Neural cell (in vitro differentiated cells): Measurements from ENCODE around the gene HRH1. TPM values are rescaled to one million over a fixed set of nuclear protein-coding genes. Genes with fewer than 3 reads are reported as not detected.

Source experiments
- H2AFZ ChIP-seq: fragments of 200-600, 300-800 bp; sonication (generic), shearing (Covaris generic); 2 replicates; pipeline ENCODE4 v1.6.0; 2014; ENCODE audit warnings: low read depth, mild to moderate bottlenecking, antibody characterized with exemption, low read length, moderate library complexity
- H3F3A ChIP-seq: fragments of 200-600 bp; shearing (Covaris generic); 2 replicates; pipeline ENCODE4 v1.6.1; 2016; ENCODE audit warnings: mild to moderate bottlenecking, moderate library complexity, mixed read lengths, antibody characterized with exemption, low read length; ENCODE audit not compliant: insufficient read depth, poor library complexity, severe bottlenecking
- H3K27ac ChIP-seq: fragments of 200-600, 300-800 bp; sonication (generic), shearing (Covaris generic); 2 replicates; pipeline ENCODE4 v1.5.1; 2014; ENCODE audit warnings: mild to moderate bottlenecking, low read length, moderate library complexity
- H3K27me3 ChIP-seq: fragments of 300-800, 200-600 bp; sonication (generic), shearing (Covaris generic); 2 replicates; pipeline ENCODE4 v1.6.0; 2014; ENCODE audit warnings: mild to moderate bottlenecking, low read depth, low read length, moderate library complexity; ENCODE audit not compliant: insufficient read depth
- H3K36me3 ChIP-seq: fragments of 300-800, 200-600 bp; sonication (generic), shearing (Covaris generic); 2 replicates; pipeline ENCODE4 v1.5.1; 2014; ENCODE audit warnings: mild to moderate bottlenecking, antibody characterized with exemption, low read length, moderate library complexity; ENCODE audit not compliant: insufficient read depth
- H3K4me2 ChIP-seq: fragments of 300-800, 200-600 bp; sonication (generic), shearing (Covaris generic); 2 replicates; pipeline ENCODE4 v1.6.0; 2014; ENCODE audit warnings: mild to moderate bottlenecking, low read length
- H3K4me3 ChIP-seq: fragments of 300-800, 200-600 bp; sonication (generic), shearing (Covaris generic); 2 replicates; pipeline ENCODE4 v1.5.1; 2014; ENCODE audit warnings: mild to moderate bottlenecking, low read length, moderate library complexity
- H3K79me2 ChIP-seq: fragments of 200-600 bp; shearing (Covaris generic); replicated peaks from 2 replicates; pipeline ENCODE4 v1.6.0; 2014; ENCODE audit warnings: mild to moderate bottlenecking, low read length, moderate library complexity; ENCODE audit not compliant: insufficient read depth
- H3K9ac ChIP-seq: fragments of 300-800, 200-600 bp; sonication (generic), shearing (Covaris generic); 2 replicates; pipeline ENCODE4 v1.6.1; 2016; ENCODE audit warnings: mild to moderate bottlenecking, low read length, mixed read lengths
- H3K9me2 ChIP-seq: fragments of 200-600 bp; shearing (Covaris generic); 2 replicates; pipeline ENCODE4 v1.6.1; 2016; ENCODE audit warnings: mild to moderate bottlenecking, low read length, mixed read lengths; ENCODE audit not compliant: insufficient read depth
- H3K9me3 ChIP-seq: fragments of 200-600, 300-800 bp; sonication (generic), shearing (Covaris generic); 2 replicates; pipeline ENCODE4 v1.6.1; 2016; ENCODE audit warnings: mild to moderate bottlenecking, mixed run types, low read length, moderate library complexity, mixed read lengths
- H4K20me1 ChIP-seq: fragments of 200-600 bp; shearing (Covaris generic); 2 replicates; pipeline ENCODE4 v1.6.1; 2016; ENCODE audit warnings: mild to moderate bottlenecking, mixed run types; ENCODE audit not compliant: insufficient read depth
- EP300 ChIP-seq: fragments of 450-650 bp; conservative IDR thresholded peaks from 2 replicates; pipeline ENCODE4 v1.6.1; 2014; ENCODE audit warnings: antibody characterized with exemption, mild to moderate bottlenecking, moderate library complexity; ENCODE audit not compliant: poor library complexity, severe bottlenecking
- EZH2 ChIP-seq: fragments of 200-600, 300-800 bp; shearing (Covaris generic), sonication (generic); IDR thresholded peaks from 2 replicates; pipeline ENCODE4 v1.6.1; 2014; ENCODE audit warnings: antibody characterized with exemption, low read length, borderline replicate concordance, mild to moderate bottlenecking; ENCODE audit not compliant: insufficient read depth, poor library complexity, severe bottlenecking
- MXI1 ChIP-seq: fragments of 450-650 bp; conservative IDR thresholded peaks from 2 replicates; pipeline ENCODE4 v1.6.1; 2014; ENCODE audit warnings: antibody characterized with exemption, mild to moderate bottlenecking; ENCODE audit not compliant: poor library complexity, severe bottlenecking
- POLR2AphosphoS5 ChIP-seq: IDR thresholded peaks from 2 replicates; pipeline ENCODE4 v1.6.1; 2012
- RAD21 ChIP-seq: fragments of 450-650 bp; conservative IDR thresholded peaks from 2 replicates; pipeline ENCODE4 v1.6.1; 2014; ENCODE audit warnings: antibody characterized with exemption, mild to moderate bottlenecking, moderate library complexity
- SMC3 ChIP-seq: fragments of 450-650 bp; conservative IDR thresholded peaks from 2 replicates; pipeline ENCODE4 v1.6.1; 2014; ENCODE audit warnings: antibody characterized with exemption, mild to moderate bottlenecking, moderate library complexity; ENCODE audit not compliant: poor library complexity
- TAF1 ChIP-seq: IDR thresholded peaks from 2 replicates; pipeline ENCODE4 v1.6.1; 2012; ENCODE audit warnings: low read depth
- polyA plus RNA-seq: library from polyadenylated mRNA; depleted of rRNA; stranded (reverse); fragments of >200 nt; gene quantifications from 2 replicates; pipeline ENCODE4 v1.2.3, GENCODE V29; 2014
- TF ChIP-seq, protein P1 (sequence below): fragments of 450-650 bp; IDR thresholded peaks from 2 replicates; pipeline ENCODE4 v1.5.1; 2014; ENCODE audit warnings: antibody characterized with exemption, mild to moderate bottlenecking, moderate library complexity; ENCODE audit not compliant: poor library complexity, severe bottlenecking
- TF ChIP-seq, protein P2 (sequence below): IDR thresholded peaks from 2 replicates; pipeline ENCODE4 v1.6.1; 2012; ENCODE audit warnings: borderline replicate concordance

Gene HRH1
- polyA plus RNA-seq, 1 donor from 2014 or later: 0.06 TPM

DNA sequence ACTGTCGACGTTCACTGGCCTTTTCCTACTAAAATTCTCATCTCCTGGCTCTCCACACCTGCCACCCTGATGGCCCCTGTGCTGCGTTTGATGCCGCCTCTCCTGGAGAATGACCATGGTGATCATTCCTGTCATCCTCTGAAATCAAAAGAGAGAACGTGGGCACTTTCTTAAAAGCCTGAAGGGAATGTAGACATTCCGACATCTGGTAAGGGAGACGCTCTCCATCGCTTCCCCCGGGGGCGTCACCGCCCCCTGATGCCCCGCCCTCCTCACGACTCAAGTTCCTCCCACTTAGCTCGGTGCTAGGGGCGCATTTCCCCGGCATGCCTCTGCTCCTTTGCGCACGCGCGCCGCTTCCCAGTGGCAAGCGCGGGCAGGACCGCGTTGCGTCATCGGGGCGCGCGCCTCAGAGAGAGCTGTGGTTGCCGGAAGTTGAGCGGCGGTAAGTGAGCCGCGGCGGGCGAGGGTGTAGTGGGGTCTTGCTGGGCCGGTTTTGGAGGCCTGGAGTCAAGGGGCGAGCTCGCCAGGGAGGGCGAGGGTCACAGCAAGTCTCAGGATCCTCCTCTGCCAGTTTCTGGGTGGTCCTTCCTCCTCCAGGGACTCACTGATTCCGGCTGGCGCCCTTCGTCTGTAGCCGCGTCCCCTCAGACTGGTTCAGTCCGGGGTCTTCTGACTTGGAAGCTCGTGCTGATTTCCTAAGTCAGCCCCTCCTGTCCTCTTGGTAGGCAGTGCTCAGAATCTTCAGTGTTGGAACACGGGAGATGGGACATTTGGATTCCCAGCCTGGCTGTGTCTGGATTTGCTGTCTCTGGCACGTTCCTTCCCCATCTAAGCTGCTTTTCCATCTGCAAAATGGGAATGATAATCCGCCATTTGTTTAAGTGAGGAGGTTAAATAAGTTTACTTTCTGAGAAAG lies 118.0 kb downstream of the HRH1 start, which contains the start of gene ATG7:
Gene ATG7, plus strand, starts transcription at position 412 of the 919 bp plus-strand sequence. CDS start 26,299 bp downstream, outside the sequence.
- Histone ChIP-seq H3K9me3 (no peaks in the 10 kb centered on the region), H3K79me2 (peaks cover 13% of the 10 kb centered on the region), H3F3A (no peaks in the 10 kb centered on the region), H3K4me3 (peak within 1 kb of the TSS; percentile 79), H3K9me2 (no peaks in the 10 kb centered on the region), H2AFZ (peak within 1 kb of the TSS; percentile 84), H3K36me3 (no peaks in the 10 kb centered on the region), H3K9ac (peak within 1 kb of the TSS; percentile 83), H3K27ac (peak within 1 kb of the TSS; percentile 81), H3K4me2 (peak within 1 kb of the TSS; percentile 88), H4K20me1 (no peaks in the 10 kb centered on the region), H3K27me3 (no peaks in the 10 kb centered on the region)
- TF ChIP-seq POLR2AphosphoS5: peak; percentile 94
- TF ChIP-seq MXI1: peak; percentile 89
- TF ChIP-seq, protein P1, sequence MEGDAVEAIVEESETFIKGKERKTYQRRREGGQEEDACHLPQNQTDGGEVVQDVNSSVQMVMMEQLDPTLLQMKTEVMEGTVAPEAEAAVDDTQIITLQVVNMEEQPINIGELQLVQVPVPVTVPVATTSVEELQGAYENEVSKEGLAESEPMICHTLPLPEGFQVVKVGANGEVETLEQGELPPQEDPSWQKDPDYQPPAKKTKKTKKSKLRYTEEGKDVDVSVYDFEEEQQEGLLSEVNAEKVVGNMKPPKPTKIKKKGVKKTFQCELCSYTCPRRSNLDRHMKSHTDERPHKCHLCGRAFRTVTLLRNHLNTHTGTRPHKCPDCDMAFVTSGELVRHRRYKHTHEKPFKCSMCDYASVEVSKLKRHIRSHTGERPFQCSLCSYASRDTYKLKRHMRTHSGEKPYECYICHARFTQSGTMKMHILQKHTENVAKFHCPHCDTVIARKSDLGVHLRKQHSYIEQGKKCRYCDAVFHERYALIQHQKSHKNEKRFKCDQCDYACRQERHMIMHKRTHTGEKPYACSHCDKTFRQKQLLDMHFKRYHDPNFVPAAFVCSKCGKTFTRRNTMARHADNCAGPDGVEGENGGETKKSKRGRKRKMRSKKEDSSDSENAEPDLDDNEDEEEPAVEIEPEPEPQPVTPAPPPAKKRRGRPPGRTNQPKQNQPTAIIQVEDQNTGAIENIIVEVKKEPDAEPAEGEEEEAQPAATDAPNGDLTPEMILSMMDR: peak; percentile 50
- no peak for TF ChIP-seq EZH2
- TF ChIP-seq RAD21: peak; percentile 41
- TF ChIP-seq, protein P2, sequence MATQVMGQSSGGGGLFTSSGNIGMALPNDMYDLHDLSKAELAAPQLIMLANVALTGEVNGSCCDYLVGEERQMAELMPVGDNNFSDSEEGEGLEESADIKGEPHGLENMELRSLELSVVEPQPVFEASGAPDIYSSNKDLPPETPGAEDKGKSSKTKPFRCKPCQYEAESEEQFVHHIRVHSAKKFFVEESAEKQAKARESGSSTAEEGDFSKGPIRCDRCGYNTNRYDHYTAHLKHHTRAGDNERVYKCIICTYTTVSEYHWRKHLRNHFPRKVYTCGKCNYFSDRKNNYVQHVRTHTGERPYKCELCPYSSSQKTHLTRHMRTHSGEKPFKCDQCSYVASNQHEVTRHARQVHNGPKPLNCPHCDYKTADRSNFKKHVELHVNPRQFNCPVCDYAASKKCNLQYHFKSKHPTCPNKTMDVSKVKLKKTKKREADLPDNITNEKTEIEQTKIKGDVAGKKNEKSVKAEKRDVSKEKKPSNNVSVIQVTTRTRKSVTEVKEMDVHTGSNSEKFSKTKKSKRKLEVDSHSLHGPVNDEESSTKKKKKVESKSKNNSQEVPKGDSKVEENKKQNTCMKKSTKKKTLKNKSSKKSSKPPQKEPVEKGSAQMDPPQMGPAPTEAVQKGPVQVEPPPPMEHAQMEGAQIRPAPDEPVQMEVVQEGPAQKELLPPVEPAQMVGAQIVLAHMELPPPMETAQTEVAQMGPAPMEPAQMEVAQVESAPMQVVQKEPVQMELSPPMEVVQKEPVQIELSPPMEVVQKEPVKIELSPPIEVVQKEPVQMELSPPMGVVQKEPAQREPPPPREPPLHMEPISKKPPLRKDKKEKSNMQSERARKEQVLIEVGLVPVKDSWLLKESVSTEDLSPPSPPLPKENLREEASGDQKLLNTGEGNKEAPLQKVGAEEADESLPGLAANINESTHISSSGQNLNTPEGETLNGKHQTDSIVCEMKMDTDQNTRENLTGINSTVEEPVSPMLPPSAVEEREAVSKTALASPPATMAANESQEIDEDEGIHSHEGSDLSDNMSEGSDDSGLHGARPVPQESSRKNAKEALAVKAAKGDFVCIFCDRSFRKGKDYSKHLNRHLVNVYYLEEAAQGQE: peak; percentile 80
- peak; percentile 35 for TF ChIP-seq SMC3
- peak; percentile 57 for TF ChIP-seq TAF1
- TF ChIP-seq EP300: peak; percentile 77

DNA sequence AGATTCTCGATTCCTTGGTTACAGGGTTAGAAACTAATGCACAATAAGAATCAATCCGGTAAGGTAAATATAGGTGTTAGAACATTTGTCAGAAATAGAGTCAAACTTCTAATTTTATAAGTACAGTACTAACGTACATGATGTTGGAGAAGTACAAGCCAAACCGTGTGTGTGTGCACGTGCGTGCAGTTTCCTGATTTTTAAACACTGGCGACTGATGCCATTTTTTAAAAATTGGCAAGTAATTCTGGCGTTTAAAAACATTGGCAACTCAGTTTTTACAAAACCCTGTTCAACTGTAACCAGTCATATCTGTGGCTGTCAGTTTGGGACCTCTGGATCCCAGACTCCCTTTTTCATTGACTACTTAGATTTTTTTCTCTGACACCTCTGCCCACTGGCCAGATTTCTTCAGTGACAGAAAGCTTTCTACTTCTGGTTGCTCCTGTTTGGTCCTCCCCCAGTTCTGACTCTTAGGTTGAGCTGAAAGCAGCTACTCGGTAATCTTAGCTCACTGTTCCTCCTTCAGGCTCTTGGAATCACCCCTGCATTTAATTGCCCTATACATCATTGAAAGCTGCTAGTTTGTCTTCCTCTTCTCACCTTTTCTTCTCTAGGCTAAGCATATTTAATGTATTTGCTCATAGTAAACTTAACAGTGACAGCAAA lies 118.7 kb downstream of the HRH1 start:
- H3F3A ChIP-seq: no peaks in the 10 kb centered on the region
- peak overlapping the region; percentile 83 for H3K9ac ChIP-seq
- no peaks in the 10 kb centered on the region for H3K9me2 ChIP-seq
- no peaks in the 10 kb centered on the region for H4K20me1 ChIP-seq
- H3K27me3 ChIP-seq: no peaks in the 10 kb centered on the region
- H2AFZ ChIP-seq: peak overlapping the region; percentile 71
- peak overlapping the region; percentile 88 for H3K4me2 ChIP-seq
- H3K9me3 ChIP-seq: no peaks in the 10 kb centered on the region
- peak overlapping the region; percentile 81 for H3K27ac ChIP-seq
- H3K79me2 ChIP-seq: peaks cover 13% of the 10 kb centered on the region
- no peak for TF ChIP-seq RAD21
- TF ChIP-seq, protein P2: peak; percentile 2
- H3K4me3 ChIP-seq: peak overlapping the region; percentile 79
- H3K36me3 ChIP-seq: no peaks in the 10 kb centered on the region
